ENCODE results near the gene RET.
A peak's percentile ranks its signal among the peaks of the same experiment; 100 is the strongest.

RET gene

GRCh38 chr10:43076876-43077420 is at the start of gene RET:
RET (plus strand) TSS chr10:43077069; CDS start chr10:43077259, 190 bp downstream.
- peak in 1 of 2 experiments; percentile 26 for DNase-seq (ENCODE audit: low read depth in 2 of 2)

GRCh38 chr10:43027331-43027955 is 49.4 kb upstream of the RET start:
- DNase-seq (ENCODE audit: low read depth in 2 of 2): no peak

GRCh38 chr10:43028143-43028542 is 48.7 kb upstream of the RET start:
- no peak for DNase-seq (ENCODE audit: low read depth in 2 of 2)

- DNase-seq (ENCODE audit: low read depth in 2 of 2): no peak
These were observed 47.8 kb upstream of the RET start for GRCh38 chr10:43029043-43029442.

GRCh38 chr10:43032613-43033012 is 44.3 kb upstream of the RET start:
- no peak for DNase-seq (ENCODE audit: low read depth in 2 of 2)

- no peak for DNase-seq (ENCODE audit: low read depth in 2 of 2)
These were observed 41.1 kb upstream of the RET start for GRCh38 chr10:43035800-43036199.

GRCh38 chr10:43036481-43037428 is 40.1 kb upstream of the RET start:
- DNase-seq (ENCODE audit: low read depth in 2 of 2): no peak

GRCh38 chr10:43037440-43037839 is 39.4 kb upstream of the RET start:
- DNase-seq (ENCODE audit: low read depth in 2 of 2): no peak

- DNase-seq (ENCODE audit: low read depth in 2 of 2): no peak
These were observed 38.7 kb upstream of the RET start for GRCh38 chr10:43037942-43038782.

GRCh38 chr10:43038783-43039623 is 37.9 kb upstream of the RET start:
- DNase-seq (ENCODE audit: low read depth in 2 of 2): no peak

- DNase-seq (ENCODE audit: low read depth in 2 of 2): no peak
These were observed 37.0 kb upstream of the RET start for GRCh38 chr10:43039624-43040481.

- no peak for DNase-seq (ENCODE audit: low read depth in 2 of 2)
These were observed 36.2 kb upstream of the RET start for GRCh38 chr10:43040482-43041256.

GRCh38 chr10:43041422-43042342 is 35.2 kb upstream of the RET start:
- no peak for DNase-seq (ENCODE audit: low read depth in 2 of 2)

- DNase-seq (ENCODE audit: low read depth in 2 of 2): no peak
These were observed 34.1 kb upstream of the RET start for GRCh38 chr10:43042503-43043341.

- DNase-seq (ENCODE audit: low read depth in 2 of 2): no peak
These were observed 33.5 kb upstream of the RET start for GRCh38 chr10:43043342-43043772.

- no peak for DNase-seq (ENCODE audit: low read depth in 2 of 2)
These were observed 33.0 kb upstream of the RET start for GRCh38 chr10:43043773-43044447.

Measured in stimulated activated CD4-positive, alpha-beta T cell treated with anti-CD3 and anti-CD28 coated beads, Interleukin-12 subunit alpha, Interleukin-12 subunit beta, amount 100 ng/mL, for 24 hours (primary cell).